HG03439 (cell line): Measurements from ENCODE around the gene ATP6V1C2.

ENCODE experiments used
- ATAC-seq: cut with Tn5 transposase; IDR thresholded peaks from one replicate; pipeline ENCODE4 v1.9.1; 2021; ENCODE audit warnings: mild to moderate bottlenecking, moderate library complexity; ENCODE audit not compliant: unreplicated experiment

ATP6V1C2 gene

DNA sequence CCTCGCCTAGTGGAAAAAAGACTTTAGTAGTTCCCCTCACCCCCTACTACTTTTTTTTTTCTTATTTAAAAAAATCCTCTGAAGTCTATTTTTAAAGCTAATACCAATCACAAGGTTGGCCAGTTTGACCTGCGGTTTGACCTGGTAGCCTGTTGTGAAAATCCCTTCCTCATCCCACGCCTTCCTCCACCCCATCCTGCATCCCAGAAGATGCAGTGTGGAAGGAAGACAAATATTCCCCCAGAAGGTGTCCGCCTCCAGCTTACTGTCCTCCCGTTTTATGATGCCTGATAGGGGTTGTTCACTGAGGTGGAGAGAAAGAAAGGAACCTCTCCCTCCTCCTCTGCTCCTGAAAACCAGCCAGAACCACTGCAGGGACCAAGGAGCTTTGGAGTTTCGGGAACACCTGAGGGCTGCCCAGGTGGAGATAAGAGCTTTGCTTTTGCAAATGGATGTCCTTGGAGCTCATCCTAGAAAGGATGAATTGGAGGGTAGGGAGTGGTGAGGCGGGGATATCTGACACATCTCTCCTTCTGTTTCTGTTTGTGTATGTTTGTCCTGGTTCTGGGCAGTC is 909 bp downstream of the ATP6V1C2 start:
- ATAC-seq = no peak

DNA sequence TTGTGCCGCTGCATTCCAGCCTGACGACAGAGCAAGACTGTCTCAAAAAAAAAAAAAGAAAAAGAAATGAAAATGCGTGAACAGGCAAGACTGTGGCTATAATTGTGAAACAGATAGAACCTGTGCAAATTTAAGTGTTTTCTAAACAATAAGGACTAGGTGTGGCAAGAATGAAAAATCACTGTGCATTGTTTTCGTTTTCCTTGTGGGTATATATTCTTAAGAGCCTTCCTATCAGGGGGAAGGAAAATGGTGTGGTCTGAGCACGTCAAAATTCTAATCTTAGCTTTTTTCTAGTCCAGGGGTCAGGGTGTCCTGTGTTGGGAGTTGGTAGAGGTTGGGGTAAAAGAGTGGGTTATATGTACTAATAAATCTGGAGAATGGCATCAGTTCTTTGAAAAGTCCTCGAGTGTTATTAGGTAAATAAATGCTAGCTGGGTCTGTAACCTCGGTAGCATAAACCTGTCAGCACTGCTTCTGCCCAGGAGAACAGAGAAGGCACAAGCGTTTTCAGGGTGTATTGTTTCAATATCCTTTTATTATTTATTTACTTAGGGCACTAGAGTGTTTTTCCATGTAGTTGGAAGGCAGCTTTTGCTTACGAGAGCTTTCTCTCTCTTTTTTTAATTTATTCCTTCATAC is 11.6 kb downstream of the ATP6V1C2 start:
- no peak for ATAC-seq

DNA sequence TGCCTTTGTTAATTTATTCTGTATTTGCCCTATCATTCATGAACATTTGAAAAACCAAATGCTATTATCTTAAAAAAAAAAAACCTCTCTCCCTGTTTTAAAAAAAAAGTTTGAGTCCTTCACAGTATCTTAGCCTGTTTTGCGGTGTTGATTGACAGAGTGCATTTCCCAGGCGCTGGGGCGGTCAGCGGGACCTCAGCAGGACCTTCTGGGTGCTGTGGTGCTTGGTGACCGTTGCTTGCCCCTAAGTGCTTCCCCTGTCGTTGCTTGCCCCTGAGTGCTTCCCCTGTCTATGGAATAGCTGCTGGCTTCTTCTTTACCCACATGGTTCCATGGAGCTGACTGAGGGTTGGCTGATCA is 12.1 kb downstream of the ATP6V1C2 start:
- ATAC-seq = no peak

DNA sequence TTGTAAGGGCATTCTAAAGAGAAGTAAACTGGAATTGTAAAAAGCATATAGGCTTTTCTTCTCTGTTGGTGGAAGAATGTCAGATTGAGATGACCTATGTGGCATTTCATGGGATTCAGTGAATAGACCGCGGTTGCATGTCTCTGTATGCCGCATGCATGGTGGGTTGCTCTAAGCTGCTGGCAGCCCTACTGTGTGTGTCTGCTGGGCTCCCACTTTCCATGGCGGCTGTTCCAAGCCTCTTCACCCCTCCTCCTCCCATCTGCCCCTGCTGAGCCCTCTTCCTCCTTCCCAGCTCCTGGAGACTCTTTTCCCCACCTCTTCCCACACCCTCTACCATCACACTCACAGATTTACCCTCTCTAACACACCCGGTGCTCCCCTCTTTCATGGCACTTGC is 12.6 kb downstream of the ATP6V1C2 start:
- no peak for ATAC-seq

- no peak for ATAC-seq
These were observed 16.8 kb downstream of the ATP6V1C2 start for GRCh38 chr2:10738192-10738591.

- no peak for ATAC-seq
These were observed 18.8 kb downstream of the ATP6V1C2 start for GRCh38 chr2:10740226-10740625.

DNA sequence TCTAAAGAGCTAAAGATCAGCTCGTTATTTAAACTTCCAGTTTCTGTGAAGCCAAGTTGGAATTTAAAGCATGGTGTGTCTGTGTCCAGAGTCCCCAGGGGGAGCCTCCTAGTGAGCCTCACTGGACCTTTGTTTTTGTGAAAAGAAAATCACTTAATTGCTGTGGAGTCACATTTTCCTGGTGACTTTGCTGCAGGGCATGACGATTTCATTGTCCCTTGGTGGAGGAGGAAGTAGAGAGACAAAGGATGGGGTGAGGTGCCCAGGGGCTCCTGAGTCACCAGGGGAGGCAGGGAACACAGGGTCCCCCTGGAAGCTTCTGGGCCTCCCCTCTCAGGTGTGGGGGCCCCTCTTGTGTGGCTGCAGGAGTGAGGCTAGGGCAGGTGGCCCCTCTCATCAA is 19.7 kb downstream of the ATP6V1C2 start:
- ATAC-seq = no peak

- ATAC-seq = no peak
These were observed 21.2 kb downstream of the ATP6V1C2 start for GRCh38 chr2:10742666-10743065.

DNA sequence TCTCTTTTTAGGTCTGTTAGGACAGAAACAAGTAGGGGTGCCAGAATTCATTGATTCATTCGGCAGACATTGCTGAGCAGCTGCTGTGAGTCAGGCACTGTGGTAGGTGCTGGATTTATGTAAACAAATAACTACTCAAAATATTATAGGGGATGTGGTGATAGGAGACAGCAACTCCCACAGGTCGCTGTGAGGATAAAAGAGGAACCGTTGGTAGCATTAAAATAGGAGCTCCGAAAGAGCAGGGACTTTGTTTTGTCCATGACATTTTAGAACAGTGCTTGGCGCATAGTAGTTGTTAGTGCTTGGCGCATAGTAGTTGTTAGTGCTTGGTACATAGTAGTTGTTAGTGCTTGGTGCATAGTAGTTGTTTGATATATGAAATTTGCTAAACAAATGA is 29.2 kb downstream of the ATP6V1C2 start:
- ATAC-seq = no peak

GRCh38 chr2:10752236-10752635 is 30.8 kb downstream of the ATP6V1C2 start:
- no peak for ATAC-seq

- ATAC-seq = no peak
These were observed 31.7 kb downstream of the ATP6V1C2 start for GRCh38 chr2:10753156-10753555.

DNA sequence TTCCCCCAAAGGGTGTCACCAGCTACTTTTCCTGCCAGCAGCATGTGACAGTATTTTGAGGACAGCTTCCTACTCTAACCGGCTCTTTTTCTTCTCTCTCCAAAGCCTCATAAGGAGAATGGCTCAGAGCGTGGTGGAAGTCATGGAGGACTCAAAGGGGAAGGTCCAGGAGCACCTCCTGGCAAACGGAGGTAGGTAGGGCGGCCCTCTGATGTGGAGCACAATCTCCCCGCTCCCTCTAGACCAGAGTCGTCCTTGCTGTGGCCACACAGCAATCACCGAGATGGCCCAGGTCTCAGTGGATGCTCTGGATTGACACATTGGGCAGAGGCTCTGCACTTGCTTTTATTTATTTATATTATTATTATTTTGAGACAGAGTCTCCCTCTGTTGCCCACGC is 32.4 kb downstream of the ATP6V1C2 start:
- ATAC-seq = no peak

GRCh38 chr2:10755621-10756020 is 34.2 kb downstream of the ATP6V1C2 start:
- no peak for ATAC-seq

DNA sequence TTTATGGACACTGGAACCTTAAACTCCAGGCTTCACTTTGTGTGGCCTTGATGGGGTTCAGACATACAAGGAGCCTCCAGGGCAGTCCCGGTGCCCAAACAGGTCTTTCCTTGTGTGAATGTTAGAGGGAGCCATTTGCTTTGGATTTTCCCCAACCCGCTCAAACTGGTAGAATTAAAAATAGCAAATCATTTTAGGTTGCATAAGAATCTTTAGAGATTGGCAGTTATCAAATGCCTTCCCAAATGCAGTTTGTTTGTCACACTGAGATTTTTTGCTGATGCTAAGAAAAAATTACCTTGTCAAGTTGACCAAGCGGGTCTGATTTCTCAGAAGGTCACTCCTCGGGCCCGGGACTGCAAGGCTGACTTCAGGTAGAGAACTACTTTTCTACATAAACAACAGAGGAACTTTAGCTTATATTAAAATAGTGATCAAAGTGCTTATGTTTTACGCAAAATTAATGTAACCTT is 36.4 kb downstream of the ATP6V1C2 start:
- no peak for ATAC-seq

- ATAC-seq = no peak
These were observed 37.8 kb downstream of the ATP6V1C2 start for GRCh38 chr2:10759151-10759714.

DNA sequence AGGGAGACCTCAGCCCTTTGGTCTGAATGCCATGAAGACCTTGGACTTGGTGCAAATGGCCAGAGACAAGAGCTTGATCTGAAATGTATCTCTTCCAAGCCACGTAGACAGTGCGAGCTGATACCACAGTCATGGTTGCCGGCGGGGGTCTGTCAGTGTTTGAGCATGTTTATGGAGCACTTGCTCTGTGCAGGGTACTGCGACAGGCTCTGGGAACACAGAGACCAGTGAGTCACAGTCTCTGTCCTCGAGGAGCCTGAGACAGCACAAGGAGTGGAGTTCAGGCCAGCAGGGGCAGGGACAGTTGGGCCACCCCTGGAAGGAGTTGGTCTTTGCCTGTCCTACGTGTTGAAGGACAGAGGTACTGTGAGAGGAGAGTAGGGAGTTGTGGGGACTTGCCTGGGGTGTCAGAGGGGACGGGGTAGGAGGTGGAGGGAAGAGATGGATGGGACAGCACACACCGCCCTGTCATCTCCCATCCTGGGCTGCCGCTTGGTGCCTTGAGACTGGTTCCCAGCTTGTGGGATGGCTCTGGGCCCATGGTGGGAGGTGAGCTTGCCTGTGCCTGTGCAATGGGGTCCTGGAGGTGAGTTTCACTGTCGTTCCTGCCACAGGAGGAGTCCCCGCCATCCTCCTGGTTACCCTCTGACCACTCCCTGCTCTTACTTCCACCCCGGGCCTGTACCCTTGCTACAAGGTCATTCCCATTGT is 39.5 kb downstream of the ATP6V1C2 start:
- ATAC-seq = no peak

DNA sequence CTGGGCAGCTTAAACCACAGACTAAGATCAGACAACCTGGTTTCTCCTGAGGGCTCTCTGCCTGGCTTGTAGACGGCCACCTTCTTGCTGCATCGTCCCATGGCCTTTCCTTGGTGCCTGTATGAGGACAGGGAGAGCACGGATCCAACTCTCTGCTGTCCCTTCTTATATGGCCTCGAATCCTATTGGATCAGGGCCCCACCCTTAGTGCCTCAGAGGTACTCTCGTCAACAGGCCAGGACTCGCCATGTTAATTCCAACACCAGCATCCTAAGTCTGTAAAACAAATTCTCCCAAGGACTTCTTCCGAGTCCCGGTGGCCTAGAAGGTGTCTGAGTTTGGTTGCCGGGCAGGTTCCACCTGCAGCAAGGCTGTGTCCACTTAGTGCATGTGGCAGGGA is 40.2 kb downstream of the ATP6V1C2 start:
- no peak for ATAC-seq

GRCh38 chr2:10762651-10763460 is 41.4 kb downstream of the ATP6V1C2 start:
- no peak for ATAC-seq

GRCh38 chr2:10763461-10763800 is 42.0 kb downstream of the ATP6V1C2 start:
- no peak for ATAC-seq

- no peak for ATAC-seq
These were observed 42.8 kb downstream of the ATP6V1C2 start for GRCh38 chr2:10764096-10764785.

GRCh38 chr2:10764896-10765295 is 43.5 kb downstream of the ATP6V1C2 start:
- no peak for ATAC-seq
